ENCODE results near the gene GARIN3. TPM values are rescaled to one million over a fixed set of nuclear protein-coding genes. Genes with fewer than 3 reads are reported as not detected.

The GARIN3 gene
- total RNA-seq, 1 donor from 2014 or later = not detected

GRCh38 chr5:157159209-157159751 is 6.8 kb downstream of the GARIN3 start:
- Mint-ChIP-seq H3K27me3 (no peaks in the 10 kb centered on the region), H3K4me1 (no peaks in the 10 kb centered on the region), H3K9me3 (no peaks in the 10 kb centered on the region), H3K36me3 (ENCODE audit: low read depth) (no peaks in the 10 kb centered on the region), H3K4me3 (no peak overlapping the region), H3K27ac (no peak overlapping the region)
- intact Hi-C loops (cut with micrococcal nuclease) = no loop called here
- ChIA-PET CTCF (interaction anchor here (1.0 kb wide), 1 partner anchor 10 kb away, joined by 3 read pairs; no protein-coding TSS in a partner anchor), POLR2A (no interaction called here)
- no peak for DNase-seq
- TF ChIP-seq CTCF (IDR thresholded peaks at IDR 0.05) = no peak
- ATAC-seq (ENCODE audit: low read depth) = no peak

GRCh38 chr5:157157293-157157891 is 8.7 kb downstream of the GARIN3 start:
- POLR2A ChIA-PET = no interaction called here
- Mint-ChIP-seq H3K4me1 (no peaks in the 10 kb centered on the region), H3K4me3 (no peak overlapping the region), H3K36me3 (ENCODE audit: low read depth) (no peaks in the 10 kb centered on the region), H3K27ac (no peak overlapping the region), H3K9me3 (no peaks in the 10 kb centered on the region), H3K27me3 (no peaks in the 10 kb centered on the region)
- intact Hi-C loops (cut with micrococcal nuclease) = no loop called here
- ATAC-seq (ENCODE audit: low read depth) (no peak), DNase-seq (no peak)
- CTCF ChIA-PET = interaction anchor here (0.7 to 1.2 kb wide), 2 partner anchors 96 to 156 kb away, joined by 3 read pairs; no protein-coding TSS in a partner anchor
- no peak for TF ChIP-seq CTCF (IDR thresholded peaks at IDR 0.05)

- Mint-ChIP-seq H3K4me3 (no peak overlapping the region), H3K27ac (no peak overlapping the region), H3K36me3 (ENCODE audit: low read depth) (no peaks in the 10 kb centered on the region), H3K27me3 (no peaks in the 10 kb centered on the region), H3K9me3 (no peaks in the 10 kb centered on the region), H3K4me1 (no peaks in the 10 kb centered on the region)
- no peak for DNase-seq
- CTCF ChIA-PET = interaction anchor here (1.8 kb wide), 1 partner anchor 98 kb away, joined by 6 read pairs; no protein-coding TSS in a partner anchor
- POLR2A ChIA-PET = interaction anchor here (0.7 kb wide), 2 partner anchors 12 to 13 kb away, joined by 3 read pairs; partner anchors contain the start of gene MED7
- TF ChIP-seq CTCF (IDR thresholded peaks at IDR 0.05) = no peak
- intact Hi-C loops (cut with micrococcal nuclease) = no loop called here
- no peak for ATAC-seq (ENCODE audit: low read depth)
These were observed 10.8 kb downstream of the GARIN3 start for GRCh38 chr5:157155297-157155696.

- peaks cover 6% of the 10 kb centered on the region for H3K4me1 Mint-ChIP-seq
- H3K4me3 Mint-ChIP-seq = no peak overlapping the region
- H3K27ac Mint-ChIP-seq = no peak overlapping the region
- ChIA-PET POLR2A (no interaction called here), CTCF (interaction anchor here (1.0 to 4.9 kb wide), 3 partner anchors 96 to 162 kb away, joined by 3 to 105 read pairs (median 11); no protein-coding TSS in a partner anchor)
- no peak for DNase-seq
- no peaks in the 10 kb centered on the region for H3K36me3 Mint-ChIP-seq (ENCODE audit: low read depth)
- intact Hi-C loops (cut with micrococcal nuclease) = no loop called here
- H3K9me3 Mint-ChIP-seq = no peaks in the 10 kb centered on the region
- H3K27me3 Mint-ChIP-seq = no peaks in the 10 kb centered on the region
- TF ChIP-seq CTCF (IDR thresholded peaks at IDR 0.05) = no peak
- no peak for ATAC-seq (ENCODE audit: low read depth)
These were observed 15.1 kb downstream of the GARIN3 start for GRCh38 chr5:157150995-157151394.
